Measurements from ENCODE around the gene STOML2. TPM values are rescaled to one million over a fixed set of nuclear protein-coding genes. Genes with fewer than 3 reads are reported as not detected.
A peak's percentile ranks its signal among the peaks of the same experiment; 100 is the strongest.

The STOML2 gene
- total RNA-seq, 3 donors from 2014 or later = 89.4 to 115 (median 101) TPM

DNA sequence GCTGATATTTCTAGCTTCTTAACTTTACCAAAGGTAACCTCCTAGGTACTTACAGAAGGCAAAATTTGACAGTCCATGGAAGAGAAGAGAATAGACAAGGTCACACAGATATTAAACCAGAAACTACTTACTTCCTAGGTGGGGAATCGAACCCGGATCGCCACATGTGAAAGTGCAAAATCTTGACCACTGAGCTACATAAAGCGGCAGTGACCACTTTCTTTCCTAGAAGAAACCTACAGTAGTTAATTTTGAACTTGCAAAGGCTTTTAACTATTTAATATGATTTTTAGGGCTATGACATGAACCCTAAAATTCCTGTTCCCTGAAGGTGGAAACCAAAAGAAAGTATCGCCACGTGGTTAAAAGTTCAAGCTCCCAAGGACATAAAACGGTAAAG is 33.1 kb upstream of the STOML2 start:
- H3K36me3 ChIP-seq = no peaks in the 10 kb centered on the region
- TF ChIP-seq POLR2A (IDR thresholded peaks at IDR 0.05) (no peak), POLR2AphosphoS5 (IDR thresholded peaks at IDR 0.05) (no peak)
- TF ChIP-seq, protein P1, sequence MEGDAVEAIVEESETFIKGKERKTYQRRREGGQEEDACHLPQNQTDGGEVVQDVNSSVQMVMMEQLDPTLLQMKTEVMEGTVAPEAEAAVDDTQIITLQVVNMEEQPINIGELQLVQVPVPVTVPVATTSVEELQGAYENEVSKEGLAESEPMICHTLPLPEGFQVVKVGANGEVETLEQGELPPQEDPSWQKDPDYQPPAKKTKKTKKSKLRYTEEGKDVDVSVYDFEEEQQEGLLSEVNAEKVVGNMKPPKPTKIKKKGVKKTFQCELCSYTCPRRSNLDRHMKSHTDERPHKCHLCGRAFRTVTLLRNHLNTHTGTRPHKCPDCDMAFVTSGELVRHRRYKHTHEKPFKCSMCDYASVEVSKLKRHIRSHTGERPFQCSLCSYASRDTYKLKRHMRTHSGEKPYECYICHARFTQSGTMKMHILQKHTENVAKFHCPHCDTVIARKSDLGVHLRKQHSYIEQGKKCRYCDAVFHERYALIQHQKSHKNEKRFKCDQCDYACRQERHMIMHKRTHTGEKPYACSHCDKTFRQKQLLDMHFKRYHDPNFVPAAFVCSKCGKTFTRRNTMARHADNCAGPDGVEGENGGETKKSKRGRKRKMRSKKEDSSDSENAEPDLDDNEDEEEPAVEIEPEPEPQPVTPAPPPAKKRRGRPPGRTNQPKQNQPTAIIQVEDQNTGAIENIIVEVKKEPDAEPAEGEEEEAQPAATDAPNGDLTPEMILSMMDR (IDR thresholded peaks at IDR 0.05) = no peak
- H3K27me3 ChIP-seq = no peaks in the 10 kb centered on the region
- H3K4me1 ChIP-seq = no peaks in the 10 kb centered on the region
- no peak for DNase-seq (ENCODE audit: low spot score in 2 of 2)
- H3K27ac ChIP-seq = no peak overlapping the region
- H3K9me3 ChIP-seq = peaks cover 3 to 6% of the 10 kb centered on the region in 2 donors
- intact Hi-C loops (cut with DNase I; ENCODE audit: low total_unique reads) = no loop called here
- no peak overlapping the region for H3K4me3 ChIP-seq

DNA sequence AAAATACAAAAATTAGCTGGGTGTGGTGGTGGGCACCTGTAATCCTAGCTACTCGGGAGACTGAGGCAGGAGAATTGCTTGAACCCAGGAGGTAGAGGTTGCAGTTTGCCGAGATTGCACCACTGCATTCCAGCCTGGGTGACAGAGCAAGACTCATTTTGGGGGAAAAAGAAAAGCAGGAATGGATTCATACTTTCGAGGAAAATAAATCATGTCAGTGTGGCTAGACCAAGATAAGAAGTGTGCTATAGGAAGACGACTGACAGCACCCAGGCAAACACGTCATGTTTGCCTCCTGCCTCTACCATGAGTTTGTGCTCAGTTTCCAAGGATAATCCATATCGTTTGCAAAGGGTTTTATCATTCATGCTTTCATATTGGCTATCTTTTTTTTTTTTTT is 32.0 kb upstream of the STOML2 start:
- no peak for DNase-seq (ENCODE audit: low spot score in 2 of 2)
- no peak overlapping the region for H3K4me3 ChIP-seq
- intact Hi-C loops (cut with DNase I; ENCODE audit: low total_unique reads) = no loop called here
- H3K36me3 ChIP-seq = no peaks in the 10 kb centered on the region
- H3K27me3 ChIP-seq = no peaks in the 10 kb centered on the region
- H3K4me1 ChIP-seq = no peaks in the 10 kb centered on the region
- H3K27ac ChIP-seq = no peak overlapping the region
- peaks cover 0 to 3% of the 10 kb centered on the region in 2 donors for H3K9me3 ChIP-seq
- TF ChIP-seq, protein P1 (IDR thresholded peaks at IDR 0.05) = no peak
- no peak for TF ChIP-seq POLR2AphosphoS5 (IDR thresholded peaks at IDR 0.05)
- no peak for TF ChIP-seq POLR2A (IDR thresholded peaks at IDR 0.05)

DNA sequence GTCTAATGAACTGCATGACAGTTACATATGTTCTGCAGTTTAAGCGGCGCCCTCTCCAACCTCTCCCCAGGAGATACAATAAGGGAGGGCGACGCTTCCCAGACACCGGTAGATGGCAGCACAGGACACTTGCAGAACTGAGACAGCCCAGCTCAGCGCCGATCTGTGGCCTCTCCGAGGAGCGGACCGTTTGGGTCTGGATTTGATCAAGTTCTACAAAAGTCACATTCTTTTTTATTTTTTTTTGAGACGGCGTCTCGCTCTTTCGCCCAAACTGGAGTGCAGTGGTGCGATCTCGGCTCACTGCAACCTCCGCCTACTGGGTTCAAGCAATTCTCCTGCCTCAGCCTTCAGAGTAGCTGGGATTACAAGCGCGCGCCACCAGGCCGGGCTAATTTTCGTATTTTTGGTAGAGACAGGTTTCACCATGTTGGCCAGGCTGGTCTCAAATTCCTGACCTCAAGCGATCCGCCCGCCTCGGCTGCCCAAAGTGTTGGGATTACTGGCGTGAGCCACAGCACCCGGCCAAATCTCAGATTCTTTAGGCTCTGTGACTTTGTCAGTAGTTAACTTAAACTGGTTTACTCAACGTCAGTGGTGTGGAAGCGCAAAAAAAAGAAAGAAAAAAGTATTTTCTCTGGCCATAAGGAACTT is 14.1 kb upstream of the STOML2 start:
- peak overlapping the region; percentile 88 to 92 for H3K27ac ChIP-seq
- no peaks in the 10 kb centered on the region for H3K27me3 ChIP-seq
- intact Hi-C loops (cut with DNase I; ENCODE audit: low total_unique reads) = no loop called here
- H3K4me3 ChIP-seq = peak overlapping the region; percentile 60 to 76 (median 60)
- peaks cover 0 to 18% of the 10 kb centered on the region in 2 donors for H3K4me1 ChIP-seq
- peak; percentile 86 to 90 for DNase-seq (ENCODE audit: low spot score in 2 of 2)
- TF ChIP-seq POLR2A (IDR thresholded peaks at IDR 0.05) (no peak), POLR2AphosphoS5 (IDR thresholded peaks at IDR 0.05) (peak in 1 of 3 donors; percentile 26)
- TF ChIP-seq, protein P1 (IDR thresholded peaks at IDR 0.05) = peak; percentile 65 to 96 (median 92)
- H3K9me3 ChIP-seq = no peaks in the 10 kb centered on the region
- no peaks in the 10 kb centered on the region for H3K36me3 ChIP-seq

DNA sequence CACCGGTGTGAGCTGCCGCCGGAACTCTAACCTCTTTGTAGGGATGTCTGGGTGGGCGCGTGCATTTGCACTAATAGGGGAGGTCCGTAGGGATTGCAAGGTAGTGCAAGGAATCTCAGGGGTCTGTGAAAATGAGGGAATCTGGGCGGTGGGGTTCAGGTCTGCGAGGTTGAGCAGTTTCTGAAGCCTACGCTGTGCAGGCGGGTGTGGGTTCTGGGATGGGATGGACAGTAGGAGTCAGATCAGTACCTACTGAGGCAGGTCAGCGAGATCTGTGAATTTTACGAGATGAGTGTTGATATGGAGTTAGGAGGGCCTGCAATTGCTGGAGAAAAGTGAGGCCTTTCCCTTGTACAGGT is 13.6 kb upstream of the STOML2 start:
- intact Hi-C loops (cut with DNase I; ENCODE audit: low total_unique reads) = no loop called here
- H3K27ac ChIP-seq = peak overlapping the region; percentile 88 to 92

More for the DNA sequence above, 13.6 kb upstream of the STOML2 start:
- TF ChIP-seq POLR2AphosphoS5 (IDR thresholded peaks at IDR 0.05) = no peak
- no peak for TF ChIP-seq POLR2A (IDR thresholded peaks at IDR 0.05)
- TF ChIP-seq, protein P1 (IDR thresholded peaks at IDR 0.05) = no peak
- H3K27me3 ChIP-seq = no peaks in the 10 kb centered on the region
- DNase-seq (ENCODE audit: low spot score in 2 of 2) = no peak
- peaks cover 0 to 18% of the 10 kb centered on the region in 2 donors for H3K4me1 ChIP-seq
- no peaks in the 10 kb centered on the region for H3K9me3 ChIP-seq
- no peaks in the 10 kb centered on the region for H3K36me3 ChIP-seq
- H3K4me3 ChIP-seq = peak overlapping the region; percentile 60 to 76 (median 60)
